ENCODE measurements around the gene PRSS50. TPM values are rescaled to one million over a fixed set of nuclear protein-coding genes. Genes with fewer than 3 reads are reported as not detected.

The PRSS50 gene
- total RNA-seq, 2 experiments from 2014 or later, result not detected

- Mint-ChIP-seq H3K4me3 (no peak overlapping the region), H3K4me1 (ENCODE audit: low read depth) (no peaks in the 10 kb centered on the region), H3K9me3 (no peaks in the 10 kb centered on the region), H3K27ac (no peak overlapping the region), H3K27me3 (peaks cover 5% of the 10 kb centered on the region), H3K36me3 (ENCODE audit: low read depth) (no peaks in the 10 kb centered on the region)
- ChIA-PET POLR2A (no interaction called here), CTCF (interaction anchor here (1.1 kb wide), 1 partner anchor 11 kb away, joined by 3 read pairs; no protein-coding TSS in a partner anchor)
- ATAC-seq (peak; percentile 59), DNase-seq (peak; percentile 45)
- intact Hi-C loops (cut with micrococcal nuclease), result no loop called here
- no peak for TF ChIP-seq CTCF (IDR thresholded peaks at IDR 0.05)
Observed at GRCh38 chr3:46713898-46714552, 3.6 kb downstream of the PRSS50 start.

GRCh38 chr3:46713050-46713897 lies 4.4 kb downstream of the PRSS50 start:
- TF ChIP-seq CTCF (IDR thresholded peaks at IDR 0.05), result no peak
- POLR2A ChIA-PET, result interaction anchor here (0.6 kb wide), 1 partner anchor 69 kb away, joined by 4 read pairs; no protein-coding TSS in a partner anchor
- no peak overlapping the region for H3K4me3 Mint-ChIP-seq
- H3K36me3 Mint-ChIP-seq (ENCODE audit: low read depth), result no peaks in the 10 kb centered on the region
- ATAC-seq, result no peak
- DNase-seq, result no peak
- intact Hi-C loops (cut with micrococcal nuclease), result no loop called here
- H3K27ac Mint-ChIP-seq, result no peak overlapping the region
- no peaks in the 10 kb centered on the region for H3K4me1 Mint-ChIP-seq (ENCODE audit: low read depth)
- CTCF ChIA-PET, result interaction anchor here (1.1 kb wide), 1 partner anchor 10 kb away, joined by 3 read pairs; no protein-coding TSS in a partner anchor
- peaks cover 2% of the 10 kb centered on the region for H3K27me3 Mint-ChIP-seq
- no peaks in the 10 kb centered on the region for H3K9me3 Mint-ChIP-seq

GRCh38 chr3:46712191-46713049 lies 5.2 kb downstream of the PRSS50 start:
- no peak for ATAC-seq
- Mint-ChIP-seq H3K27me3 (no peaks in the 10 kb centered on the region), H3K36me3 (ENCODE audit: low read depth) (no peaks in the 10 kb centered on the region), H3K4me1 (ENCODE audit: low read depth) (no peaks in the 10 kb centered on the region), H3K9me3 (no peaks in the 10 kb centered on the region), H3K4me3 (no peak overlapping the region), H3K27ac (no peak overlapping the region)
- TF ChIP-seq CTCF (IDR thresholded peaks at IDR 0.05), result no peak
- CTCF ChIA-PET, result no interaction called here
- no peak for DNase-seq
- POLR2A ChIA-PET, result interaction anchor here (0.6 kb wide), 1 partner anchor 70 kb away, joined by 4 read pairs; no protein-coding TSS in a partner anchor
- intact Hi-C loops (cut with micrococcal nuclease), result no loop called here

- no peaks in the 10 kb centered on the region for H3K4me1 Mint-ChIP-seq (ENCODE audit: low read depth)
- H3K4me3 Mint-ChIP-seq, result no peak overlapping the region
- no peak for DNase-seq
- ATAC-seq, result no peak
- no peak for TF ChIP-seq CTCF (IDR thresholded peaks at IDR 0.05)
- no peaks in the 10 kb centered on the region for H3K27me3 Mint-ChIP-seq
- ChIA-PET CTCF (no interaction called here), POLR2A (no interaction called here)
- no peaks in the 10 kb centered on the region for H3K36me3 Mint-ChIP-seq (ENCODE audit: low read depth)
- no peaks in the 10 kb centered on the region for H3K9me3 Mint-ChIP-seq
- intact Hi-C loops (cut with micrococcal nuclease), result no loop called here
- no peak overlapping the region for H3K27ac Mint-ChIP-seq
Observed at GRCh38 chr3:46711760-46712159, 5.9 kb downstream of the PRSS50 start.
